Activated naive CD4-positive, alpha-beta T cell (primary cell): ENCODE data around the gene EPB41L1.
"Not testable (repeated sequence)": the region's sequence is repeated elsewhere in the genome, so short reads cannot be mapped to it uniquely, and the experiment has no call there.

Experiments
- DNase-seq, 4 experiments: peaks; one replicate each; lab custom pipeline; 2025; lab: John Stamatoyannopoulos, UW

Gene EPB41L1

DNA sequence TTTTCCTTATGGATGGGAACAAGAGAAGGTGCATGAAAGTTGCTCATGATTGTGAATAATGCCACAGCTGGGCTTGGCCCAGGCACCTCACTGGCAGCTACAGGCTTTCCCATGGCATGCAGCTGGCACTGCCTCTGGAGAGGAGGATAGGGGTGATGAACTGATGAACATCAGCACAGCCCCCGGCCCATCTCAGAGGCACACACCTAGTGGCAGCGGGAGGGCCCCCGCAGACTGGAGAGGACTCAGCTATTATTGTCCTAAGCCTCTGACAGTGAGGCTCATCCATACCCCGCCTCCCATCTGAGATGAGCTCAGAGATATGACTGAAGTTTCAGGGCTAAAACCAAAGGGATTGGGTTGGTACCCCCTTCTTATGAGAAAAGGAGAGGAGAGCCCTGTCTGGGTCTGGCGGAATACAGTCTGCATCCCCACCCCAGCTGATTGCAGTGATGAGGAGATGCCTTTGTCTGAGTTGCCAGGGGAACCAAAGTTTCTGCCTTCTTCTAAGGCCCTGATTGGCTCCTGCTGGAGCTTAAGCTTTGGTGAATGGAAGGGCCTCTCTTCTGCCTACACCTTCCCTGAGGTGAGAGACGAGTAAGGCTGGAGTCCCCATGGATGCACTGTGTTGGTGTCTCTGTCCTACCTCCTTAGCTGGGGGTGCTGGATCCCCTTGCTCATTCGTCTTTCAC lies 27.6 kb upstream of the EPB41L1 start:
- no peak for DNase-seq

GRCh38 chr20:36128463-36129159 lies 25.9 kb upstream of the EPB41L1 start:
- DNase-seq, result no peak

DNA sequence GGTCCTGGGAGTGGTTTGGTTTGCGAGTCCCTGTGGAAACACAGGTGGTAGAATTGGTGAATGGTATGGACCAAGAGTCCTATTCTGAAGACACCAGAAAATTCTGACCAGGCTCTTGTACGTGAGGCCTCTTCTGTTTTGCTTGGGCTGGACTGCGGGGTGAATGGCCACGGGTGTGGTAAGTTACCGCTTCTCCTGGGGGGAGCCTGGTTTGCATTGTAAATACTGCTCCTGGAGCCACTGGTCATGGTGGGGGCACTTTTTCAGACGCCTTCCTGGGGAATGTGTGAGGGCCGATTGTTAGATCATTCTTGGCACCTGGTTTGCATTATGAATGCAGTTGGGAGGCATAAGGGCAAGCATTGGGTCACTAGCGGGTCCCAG lies 25.4 kb upstream of the EPB41L1 start:
- no peak for DNase-seq

GRCh38 chr20:36130390-36130789 lies 24.1 kb upstream of the EPB41L1 start:
- DNase-seq, result no peak

- no peak for DNase-seq
Measured at GRCh38 chr20:36132802-36133211, 21.7 kb upstream of the EPB41L1 start.

GRCh38 chr20:36133821-36134220 lies 20.7 kb upstream of the EPB41L1 start:
- no peak for DNase-seq

DNA sequence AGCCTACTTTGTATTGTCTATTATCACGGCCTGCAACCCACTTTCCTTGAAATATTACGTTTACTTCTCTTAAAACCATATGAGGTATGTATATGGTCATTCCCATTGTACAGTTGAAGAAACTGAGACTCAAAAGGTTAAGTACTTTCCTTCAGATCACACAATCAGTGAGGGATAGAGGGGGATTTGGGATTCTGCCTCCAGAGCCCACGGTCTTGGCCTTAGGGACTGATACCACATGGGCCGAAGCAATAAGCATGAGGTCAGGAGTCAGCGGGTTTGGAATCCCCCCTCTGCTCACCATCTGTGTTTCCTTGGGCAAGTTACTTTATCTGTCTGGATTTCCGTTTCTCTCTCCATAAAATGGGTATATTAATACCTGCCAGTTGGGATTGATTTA lies 19.4 kb upstream of the EPB41L1 start:
- no peak for DNase-seq

- no peak for DNase-seq
Measured at GRCh38 chr20:36135821-36136220, 18.7 kb upstream of the EPB41L1 start.

DNA sequence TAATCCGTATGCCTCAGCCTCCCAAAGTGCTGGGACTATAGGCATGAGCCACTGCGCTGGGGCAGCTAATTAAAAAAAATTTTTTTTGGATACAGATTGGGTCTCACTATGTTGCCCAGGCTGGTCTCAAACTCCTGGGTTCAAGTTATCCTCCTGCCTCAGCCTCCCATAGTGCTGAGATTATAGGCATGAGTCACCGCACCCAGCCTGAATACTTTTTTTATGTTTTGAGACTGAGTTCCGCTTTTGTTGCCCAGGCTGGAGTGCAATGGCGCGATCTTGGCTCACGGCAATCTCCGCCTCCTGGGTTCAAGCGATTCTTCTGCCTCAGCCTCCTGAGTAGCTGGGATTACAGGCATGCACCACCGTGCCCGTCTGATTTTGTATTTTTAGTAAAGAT lies 17.2 kb upstream of the EPB41L1 start:
- DNase-seq, result not testable (repeated sequence)

DNA sequence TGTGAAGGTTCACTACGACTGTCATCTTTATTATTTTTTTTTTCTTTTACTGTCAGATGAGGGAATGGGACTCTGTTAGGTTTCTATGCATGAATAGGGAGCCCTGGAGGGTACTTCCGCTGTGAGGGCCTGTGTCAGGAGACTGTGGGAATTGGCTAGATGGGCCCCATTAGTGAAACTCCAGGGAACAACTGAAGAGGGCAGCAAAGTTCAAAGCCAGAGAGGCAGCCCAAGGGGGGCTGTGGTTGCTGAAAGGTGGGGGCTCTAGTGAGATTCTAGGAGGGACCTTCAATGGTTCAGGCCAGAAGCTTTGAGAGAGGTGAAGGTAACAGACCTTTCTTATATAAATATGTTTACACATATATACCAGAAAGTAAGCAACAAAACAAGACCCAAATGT lies 13.2 kb upstream of the EPB41L1 start:
- no peak for DNase-seq

DNA sequence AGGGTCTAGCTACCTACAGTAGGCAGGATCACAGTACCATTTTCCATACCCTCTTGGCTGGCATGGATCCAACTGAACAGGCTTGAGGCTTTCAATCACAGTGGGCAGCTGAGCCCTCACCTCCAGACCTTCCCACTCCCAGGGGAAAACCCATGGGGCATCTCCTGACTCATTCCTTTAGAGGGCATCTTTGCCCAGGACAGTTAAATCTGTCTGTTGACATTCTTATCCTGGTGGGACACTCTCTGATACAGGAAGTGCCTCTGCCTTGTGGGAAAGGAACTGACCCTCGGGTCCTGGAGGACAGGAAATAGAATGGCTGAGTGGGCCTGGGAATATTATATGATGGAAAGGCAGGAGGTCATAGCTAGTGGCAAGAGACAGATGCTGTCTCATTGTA lies 10.2 kb upstream of the EPB41L1 start:
- DNase-seq, result no peak

DNA sequence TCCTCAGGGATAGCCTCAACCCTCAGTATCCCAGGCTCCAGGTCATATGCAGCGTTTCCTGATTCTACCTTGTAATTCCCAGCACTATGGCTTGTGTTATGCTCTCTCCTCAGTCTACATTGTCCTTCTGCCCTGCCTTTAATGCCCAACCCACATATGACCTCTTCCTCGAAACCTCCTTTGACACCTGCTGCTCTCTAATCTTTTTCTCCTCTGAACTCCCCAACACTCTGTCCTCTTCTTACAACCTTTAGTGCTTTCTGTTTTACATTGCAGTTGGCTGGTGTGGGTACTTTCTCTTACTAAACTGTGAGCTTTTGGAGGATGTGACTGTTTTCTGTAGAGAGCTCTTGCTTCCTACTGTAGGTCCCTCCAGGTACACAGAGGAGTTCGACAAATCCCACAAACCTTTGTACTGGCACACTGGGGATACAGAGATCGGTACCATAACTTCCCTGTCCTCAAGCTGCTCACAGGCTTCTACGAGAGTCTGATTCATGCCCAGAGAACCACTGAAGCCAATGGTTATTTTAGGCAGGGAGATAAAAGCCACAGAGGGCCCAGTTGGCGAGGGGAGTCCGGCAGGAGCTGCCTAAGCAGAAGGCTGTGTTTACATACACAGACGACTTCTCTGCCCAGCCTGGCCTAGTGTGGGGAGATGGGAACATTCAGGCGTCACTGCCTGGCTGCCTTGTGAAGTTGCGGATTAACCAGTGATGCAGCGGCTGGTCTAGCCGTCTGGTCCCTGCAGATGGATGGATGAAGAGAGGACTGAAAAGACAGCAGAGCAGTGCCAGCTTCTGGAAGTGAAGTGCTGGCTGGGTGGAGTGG lies 8.4 kb upstream of the EPB41L1 start:
- DNase-seq, result no peak

- DNase-seq, result no peak
Measured at GRCh38 chr20:36147690-36148089, 6.8 kb upstream of the EPB41L1 start.

DNA sequence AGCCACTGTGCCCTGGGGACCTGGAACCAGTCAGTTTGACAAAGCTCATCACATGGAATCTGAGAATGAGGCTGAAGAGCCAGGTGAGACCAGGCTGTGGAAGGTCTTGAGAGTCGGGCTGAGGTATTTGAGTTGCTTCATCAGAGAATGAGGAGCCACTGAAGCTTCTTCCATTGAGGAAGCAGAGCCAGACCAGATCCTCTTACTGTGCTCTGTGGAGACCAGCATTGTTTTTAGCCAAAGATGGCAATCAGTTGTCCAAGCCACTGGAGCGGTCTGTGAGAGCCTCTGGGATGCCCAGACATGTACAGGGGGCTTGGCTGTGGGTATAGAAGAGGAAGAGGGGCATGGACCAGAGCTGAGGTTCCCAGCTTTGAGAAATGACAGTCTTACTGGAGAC lies 6.1 kb upstream of the EPB41L1 start:
- DNase-seq, result no peak

DNA sequence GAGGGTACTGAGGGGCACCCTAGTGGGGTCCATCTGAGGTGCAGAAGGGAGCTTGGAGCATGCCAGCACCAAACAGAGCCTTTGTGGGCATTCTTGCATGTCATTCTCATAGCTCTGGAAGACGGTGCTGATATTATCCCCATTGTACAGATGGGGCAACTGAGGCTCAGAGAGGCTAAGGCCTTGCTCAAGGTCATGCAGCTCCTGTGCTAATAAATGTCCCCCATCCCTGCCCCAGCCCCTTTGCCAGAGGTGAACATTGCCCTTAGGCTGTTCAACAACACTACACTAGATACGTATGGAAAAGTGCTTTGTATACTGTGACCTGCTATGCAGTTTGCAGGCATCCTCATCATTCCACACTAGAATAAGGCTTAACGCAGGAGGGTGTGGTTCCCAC lies 5.5 kb upstream of the EPB41L1 start:
- no peak for DNase-seq

DNA sequence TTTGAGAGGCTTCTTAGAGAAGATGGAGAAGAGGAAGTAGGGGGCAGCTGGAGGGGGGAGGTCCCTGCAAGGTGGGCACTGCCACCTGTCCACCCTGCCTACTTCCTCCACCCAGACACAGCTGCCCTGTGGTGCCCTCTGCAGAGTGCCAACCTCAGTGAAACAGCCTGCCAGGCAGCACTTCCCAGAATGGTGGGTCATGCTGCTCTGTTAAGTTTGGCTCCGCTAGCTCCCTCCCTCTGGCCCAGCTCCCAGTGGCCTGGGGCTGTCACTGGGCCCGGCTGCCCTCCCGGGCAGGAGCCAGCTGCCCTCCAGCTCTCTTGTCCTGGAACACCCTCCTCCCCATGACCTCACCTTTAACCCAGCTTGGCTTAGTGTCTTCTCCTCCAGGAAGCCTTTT lies 5.1 kb upstream of the EPB41L1 start:
- DNase-seq, result no peak

- DNase-seq, result no peak
Measured at GRCh38 chr20:36150489-36150846, 4.1 kb upstream of the EPB41L1 start.

DNA sequence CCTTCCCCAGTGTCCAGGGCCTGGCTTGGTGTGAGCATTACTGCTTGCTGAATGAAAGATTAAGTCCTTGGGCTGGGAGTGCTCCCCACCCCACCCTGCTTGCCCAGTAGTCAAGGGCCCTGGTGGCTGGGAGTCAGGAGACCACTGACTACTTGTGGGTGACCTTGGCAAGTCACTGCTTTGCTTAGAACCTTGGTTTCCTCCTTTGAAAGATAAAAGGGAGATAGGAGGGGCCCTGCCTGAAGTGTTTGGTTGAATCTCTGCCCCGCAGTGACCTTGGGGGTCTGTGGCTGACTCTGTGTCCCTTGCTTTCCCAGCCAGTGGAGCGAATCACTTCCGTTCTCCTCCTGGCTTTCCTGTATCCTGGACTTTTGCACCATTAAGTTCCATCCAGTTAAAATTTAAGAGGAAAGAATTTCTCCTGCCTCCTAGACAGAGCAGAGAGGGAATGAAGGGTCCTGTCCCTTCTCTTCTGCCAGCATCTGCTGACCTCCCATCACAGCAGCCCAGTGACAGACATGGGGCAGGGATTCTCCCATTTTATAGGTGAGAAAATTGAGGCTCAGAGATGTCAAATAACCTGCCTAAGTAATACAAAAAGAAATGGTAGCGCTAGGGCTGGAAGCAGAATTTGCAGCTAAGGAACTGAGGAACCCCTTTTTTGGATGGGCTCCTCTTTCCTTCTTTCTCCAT lies 3.5 kb upstream of the EPB41L1 start:
- DNase-seq, result no peak

DNA sequence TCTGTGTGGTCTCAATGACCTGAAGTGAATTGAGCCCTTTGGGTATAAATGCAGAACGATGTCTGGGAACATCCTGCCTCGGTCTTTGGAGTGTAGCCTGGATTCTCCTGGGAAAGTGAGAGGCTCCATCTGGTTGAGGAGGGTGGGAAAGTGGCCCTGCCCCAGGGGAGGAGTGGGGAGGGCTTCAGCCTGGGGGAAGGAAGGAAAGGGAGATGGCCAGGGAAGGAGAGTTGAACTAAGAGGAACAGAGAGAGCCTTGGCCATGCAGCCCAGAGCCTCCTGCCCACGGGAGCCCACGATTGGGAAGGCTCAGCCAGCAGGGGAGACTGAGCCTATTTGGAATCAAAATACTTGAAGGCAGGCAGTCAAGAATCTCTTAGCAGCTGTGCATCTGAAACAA lies 2.3 kb upstream of the EPB41L1 start:
- no peak for DNase-seq

- no peak for DNase-seq
Measured at GRCh38 chr20:36153204-36153603, 1.3 kb upstream of the EPB41L1 start.

- DNase-seq, result peak in 2 of 4 experiments; percentile 5 to 8
Measured at GRCh38 chr20:36153736-36154699, 522 bp upstream of the EPB41L1 start.
